ENCODE measurements around the gene EMC10.

DNA sequence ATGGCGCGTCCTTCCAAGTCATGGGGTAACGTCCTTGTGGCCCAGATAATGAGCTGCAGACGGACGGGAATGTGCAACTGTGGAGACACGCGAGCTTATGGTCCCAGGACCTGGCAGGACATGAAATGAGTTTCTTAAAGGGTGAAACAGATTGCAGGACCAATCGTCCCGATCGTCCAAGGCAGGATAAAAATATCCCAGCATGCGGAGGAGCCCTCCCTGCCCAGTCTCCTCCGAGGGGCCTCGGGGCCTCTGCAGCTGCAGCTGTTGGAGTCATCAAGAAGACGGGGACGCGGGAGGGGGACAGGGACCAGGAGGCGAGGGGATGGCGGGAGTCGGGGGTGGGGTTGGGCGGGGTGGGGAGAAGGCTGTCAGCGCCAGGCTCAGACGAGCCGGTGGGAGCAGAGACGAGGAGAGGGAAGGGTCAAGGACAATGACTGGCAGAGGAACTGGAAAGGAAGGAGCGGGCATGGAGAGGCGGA is 14.7 kb downstream of the EMC10 start:
- no peak for TF ChIP-seq POLR2A (IDR thresholded peaks at IDR 0.05; ENCODE audit: low read depth, low read length)
- TF ChIP-seq, protein P1, sequence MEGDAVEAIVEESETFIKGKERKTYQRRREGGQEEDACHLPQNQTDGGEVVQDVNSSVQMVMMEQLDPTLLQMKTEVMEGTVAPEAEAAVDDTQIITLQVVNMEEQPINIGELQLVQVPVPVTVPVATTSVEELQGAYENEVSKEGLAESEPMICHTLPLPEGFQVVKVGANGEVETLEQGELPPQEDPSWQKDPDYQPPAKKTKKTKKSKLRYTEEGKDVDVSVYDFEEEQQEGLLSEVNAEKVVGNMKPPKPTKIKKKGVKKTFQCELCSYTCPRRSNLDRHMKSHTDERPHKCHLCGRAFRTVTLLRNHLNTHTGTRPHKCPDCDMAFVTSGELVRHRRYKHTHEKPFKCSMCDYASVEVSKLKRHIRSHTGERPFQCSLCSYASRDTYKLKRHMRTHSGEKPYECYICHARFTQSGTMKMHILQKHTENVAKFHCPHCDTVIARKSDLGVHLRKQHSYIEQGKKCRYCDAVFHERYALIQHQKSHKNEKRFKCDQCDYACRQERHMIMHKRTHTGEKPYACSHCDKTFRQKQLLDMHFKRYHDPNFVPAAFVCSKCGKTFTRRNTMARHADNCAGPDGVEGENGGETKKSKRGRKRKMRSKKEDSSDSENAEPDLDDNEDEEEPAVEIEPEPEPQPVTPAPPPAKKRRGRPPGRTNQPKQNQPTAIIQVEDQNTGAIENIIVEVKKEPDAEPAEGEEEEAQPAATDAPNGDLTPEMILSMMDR (conservative IDR thresholded peaks at IDR 0.05; ENCODE audit: low read depth, low read length), result no peak
- no peak for TF ChIP-seq RCOR1 (IDR thresholded peaks at IDR 0.05; ENCODE audit: insufficient replicate concordance, low read length)
- TF ChIP-seq MAFK (IDR thresholded peaks at IDR 0.05; ENCODE audit: low read depth, low read length), result no peak
- TF ChIP-seq RFX5 (IDR thresholded peaks at IDR 0.05; ENCODE audit: low read depth, low read length), result no peak

Measured in IMR-90 (cell line).